ENCODE data around the gene HOXB2.
A peak's percentile ranks its signal among the peaks of the same experiment; 100 is the strongest.

HOXB2 gene

GRCh38 chr17:48563867-48564187, 18.9 kb upstream of the HOXB2 start:
- H3K27ac ChIP-seq (ENCODE audit: extremely low read depth, low read depth, low read length) = peak overlapping the region; percentile 76; the same call in 1 of the 2 replicates
- H3K36me3 ChIP-seq (ENCODE audit: control insufficient read depth in 2 of 2, insufficient read depth in 1 of 2, low read length in 2 of 2) = peaks cover 13 to 58% of the 10 kb centered on the region in 2 experiments
- TF ChIP-seq RBAK (tag by site-specific recombination; IDR thresholded peaks at IDR 0.05) (no peak), ZFHX2 (tag by site-specific recombination; conservative IDR thresholded peaks at IDR 0.05) (peak; percentile 28; the same call in 1 of the 2 replicates), EGR2 (tag by site-specific recombination; IDR thresholded peaks at IDR 0.05; ENCODE audit: low read depth) (peak; percentile 32)
- peaks cover 89% of the 10 kb centered on the region for H3K4me1 ChIP-seq (ENCODE audit: control insufficient read depth, insufficient read depth, low read length)
- ChIA-PET POLR2A (interaction anchor here (0.7 kb wide), 1 partner anchor 9 kb away, joined by 3 read pairs; no protein-coding TSS in a partner anchor), CTCF (interaction anchor here (1.3 to 2.0 kb wide), 2 partner anchors 24 to 29 kb away, joined by 4 to 5 read pairs; partner anchors contain the start of gene HOXB5)
- no peaks in the 10 kb centered on the region for H3K9me3 ChIP-seq (ENCODE audit: control insufficient read depth, insufficient read depth, low read depth, low read length)
- no peak overlapping the region for H3K4me3 ChIP-seq (ENCODE audit: low read depth, low read length)

- Histone ChIP-seq H3K4me1 (ENCODE audit: control insufficient read depth, insufficient read depth, low read length) (peaks cover 89% of the 10 kb centered on the region), H3K36me3 (ENCODE audit: control insufficient read depth in 2 of 2, insufficient read depth in 1 of 2, low read length in 2 of 2) (peaks cover 13 to 61% of the 10 kb centered on the region in 2 experiments), H3K4me3 (ENCODE audit: low read depth, low read length) (no peak overlapping the region), H3K9me3 (ENCODE audit: control insufficient read depth, insufficient read depth, low read depth, low read length) (no peaks in the 10 kb centered on the region), H3K27ac (ENCODE audit: extremely low read depth, low read depth, low read length) (peak overlapping the region; percentile 76; the same call in 1 of the 2 replicates)
- CTCF ChIA-PET = interaction anchor here (1.2 to 2.0 kb wide), 3 partner anchors 22 to 30 kb away, joined by 4 to 5 read pairs (median 4); partner anchors contain the start of gene HOXB5
- POLR2A ChIA-PET = interaction anchor here (0.7 kb wide), 1 partner anchor 8 kb away, joined by 3 read pairs; no protein-coding TSS in a partner anchor
- TF ChIP-seq BCL11B (tag by site-specific recombination; IDR thresholded peaks at IDR 0.05; ENCODE audit: low read depth) = no peak
- no peak for TF ChIP-seq ZSCAN30 (tag by site-specific recombination; IDR thresholded peaks at IDR 0.05)
- no peak for TF ChIP-seq HOXA7 (CRISPR knock-in tag; IDR thresholded peaks at IDR 0.05; ENCODE audit: borderline replicate concordance)
- no peak for TF ChIP-seq GFI1B (tag by site-specific recombination; IDR thresholded peaks at IDR 0.05)
- no peak for TF ChIP-seq KLF10 (tag by site-specific recombination; IDR thresholded peaks at IDR 0.05)
- TF ChIP-seq ZBTB49 (tag by site-specific recombination; IDR thresholded peaks at IDR 0.05; ENCODE audit: low read depth) = no peak
- no peak for TF ChIP-seq ZNF621 (tag by site-specific recombination; IDR thresholded peaks at IDR 0.05)
- 0 out of 2 replicates have a peak, but pooled peaks have one; percentile 22 for TF ChIP-seq FEZF1 (tag by site-specific recombination; IDR thresholded peaks at IDR 0.05)
- no peak for TF ChIP-seq SP2 (tag by site-specific recombination; IDR thresholded peaks at IDR 0.05)
- no peak for TF ChIP-seq ZNF10 (tag by site-specific recombination; IDR thresholded peaks at IDR 0.05)
- peak; percentile 86 for TF ChIP-seq ZNF449 (tag by site-specific recombination; IDR thresholded peaks at IDR 0.05)
- TF ChIP-seq ZNF311 (tag by site-specific recombination; IDR thresholded peaks at IDR 0.05; ENCODE audit: borderline replicate concordance) = no peak
- no peak for TF ChIP-seq ZNF544 (tag by site-specific recombination; IDR thresholded peaks at IDR 0.05)
- TF ChIP-seq WT1 (tag by site-specific recombination; IDR thresholded peaks at IDR 0.05) = no peak
- no peak for TF ChIP-seq MYNN (tag by site-specific recombination; IDR thresholded peaks at IDR 0.05; ENCODE audit: borderline replicate concordance)
- TF ChIP-seq ZBTB48 (tag by site-specific recombination; IDR thresholded peaks at IDR 0.05) = 0 out of 2 replicates have a peak, but pooled peaks have one; percentile 28
- TF ChIP-seq ZFHX2 (tag by site-specific recombination; conservative IDR thresholded peaks at IDR 0.05) = peak; percentile 5; the same call in 1 of the 2 replicates
- no peak for TF ChIP-seq ZNF148 (tag by site-specific recombination; IDR thresholded peaks at IDR 0.05; ENCODE audit: borderline replicate concordance)
- no peak for TF ChIP-seq ZNF362 (tag by site-specific recombination; IDR thresholded peaks at IDR 0.05)
- no peak for TF ChIP-seq EGR2 (tag by site-specific recombination; IDR thresholded peaks at IDR 0.05; ENCODE audit: low read depth)
- no peak for TF ChIP-seq PRDM6 (tag by site-specific recombination; IDR thresholded peaks at IDR 0.05)
- TF ChIP-seq ZNF561 (tag by site-specific recombination; IDR thresholded peaks at IDR 0.05; ENCODE audit: borderline replicate concordance) = 0 out of 2 replicates have a peak, but pooled peaks have one; percentile 34
- TF ChIP-seq ZNF645 (tag by site-specific recombination; IDR thresholded peaks at IDR 0.05) = no peak
Measured at GRCh38 chr17:48563385-48563838, 18.5 kb upstream of the HOXB2 start.
